K562 (cell line): ENCODE measurements around the gene PEF1. TPM values are rescaled to one million over a fixed set of nuclear protein-coding genes. Genes with fewer than 3 reads are reported as not detected.

Experiments
- ATAC-seq: fragments of 200-7000 bp; cut with Tn5 transposase; 3 replicates; pipeline ENCODE4 v1.9.1; 2020; ENCODE audit warnings: moderate library complexity
- BruUV-seq: library from RNA; stranded (reverse); fragments of 400-500 nt; replicated peaks from 2 replicates; lab custom pipeline; 2021; lab: Mats Ljungman, UMichigan
- CTCF ChIA-PET: fragments of 300-600 bp; formaldehyde crosslinking; extraction: SDS; loops from one replicate; lab custom pipeline; 2021; ENCODE audit warnings: low intra/inter-chr PET ratio; lab: Yijun Ruan, JAX
- POLR2A ChIA-PET: fragments of 300-600, 350-650 bp; sonication (Branson Sonifier 250); formaldehyde crosslinking; extraction: SDS; loops from one replicate; lab custom pipeline; 2021; ENCODE audit warnings: antibody characterized with exemption, inconsistent platforms; lab: Yijun Ruan, JAX
- DNase-seq, 4 experiments: peaks; one replicate each; pipeline versions ENCODE4 v3.0.0 to v3.0.0-alpha.2; 2011 to 2018; ENCODE audit warnings: low spot score in 3 of 4, mixed read lengths in 3 of 4; ENCODE audit errors: extremely low read depth in 1 of 4
- FAIRE-seq: peaks from 2 replicates; lab custom pipeline; 2011; peaks lifted over from hg19 to GRCh38; lab: Jason Lieb, UNC
- H2AFZ ChIP-seq: 2 replicates; pipeline ENCODE4 v1.6.0; 2011; ENCODE audit warnings: low read depth, low read length, control low read depth, inconsistent platforms
- H3K27ac ChIP-seq: fragments of 200-600 bp; 3 replicates; pipeline ENCODE4 v1.8.0; 2011; ENCODE audit warnings: low read depth, mild to moderate bottlenecking, control low read depth, inconsistent platforms, low read length, moderate library complexity, mixed read lengths; ENCODE audit errors: extremely low read depth
- H3K27me3 ChIP-seq, 2 experiments: fragments of 300-600 bp in 1 of 2; 2 replicates in 1 of 2; 3 replicates in 1 of 2; pipeline versions ENCODE4 v1.6.0 to v1.8.0; 2011; ENCODE audit warnings: inconsistent platforms in 2 of 2, low read length in 2 of 2, mild to moderate bottlenecking in 1 of 2, mixed read lengths in 1 of 2, moderate library complexity in 1 of 2; ENCODE audit not compliant: control insufficient read depth in 2 of 2, insufficient read depth in 2 of 2
- H3K36me3 ChIP-seq: fragments of 300-600 bp; 3 replicates; pipeline ENCODE4 v1.8.0; 2011; ENCODE audit warnings: mild to moderate bottlenecking, low read length, inconsistent platforms; ENCODE audit not compliant: control insufficient read depth, insufficient read depth
- H3K4me1 ChIP-seq, 2 experiments: fragments of 200-600 bp in 1 of 2; replicated peaks in 1 of 2; 2 replicates in 1 of 2; 3 replicates in 1 of 2; pipeline versions ENCODE4 v1.5.1 to v1.8.0; 2011; ENCODE audit warnings: inconsistent platforms in 2 of 2, low read length in 2 of 2, mild to moderate bottlenecking in 1 of 2, mixed read lengths in 1 of 2, moderate library complexity in 1 of 2; ENCODE audit not compliant: control insufficient read depth in 2 of 2, insufficient read depth in 2 of 2
- H3K4me2 ChIP-seq: 2 replicates; pipeline ENCODE4 v1.6.1; 2011; ENCODE audit warnings: low read length, control low read depth, inconsistent platforms, mixed read lengths; ENCODE audit not compliant: insufficient read depth
- H3K4me3 ChIP-seq: fragments of 200-600 bp; sonication (generic), shearing (Covaris generic); 2 replicates; pipeline ENCODE4 v1.5.1; 2016; ENCODE audit warnings: control low read depth, inconsistent platforms
- H3K79me2 ChIP-seq: fragments of 200-600 bp; 3 replicates; pipeline ENCODE4 v1.8.0; 2011; ENCODE audit warnings: low read length, inconsistent platforms; ENCODE audit not compliant: control insufficient read depth, insufficient read depth
- H3K9ac ChIP-seq, 2 experiments: 2 replicates each; pipeline versions ENCODE4 v1.6.0 to v1.6.1; 2011; ENCODE audit warnings: low read depth in 2 of 2, low read length in 2 of 2, control low read depth in 1 of 2, inconsistent platforms in 1 of 2, mild to moderate bottlenecking in 1 of 2, mixed read lengths in 1 of 2; ENCODE audit not compliant: insufficient read depth in 1 of 2
- H3K9me1 ChIP-seq: one replicate; pipeline ENCODE4 v1.6.0; 2011; ENCODE audit warnings: inconsistent platforms, mild to moderate bottlenecking, low read length, moderate library complexity; ENCODE audit not compliant: control insufficient read depth, insufficient read depth
- H3K9me3 ChIP-seq: replicated peaks from 2 replicates; pipeline ENCODE4 v1.5.1; 2011; ENCODE audit warnings: low read depth, low read length, inconsistent platforms; ENCODE audit not compliant: control insufficient read depth, insufficient read depth
- H4K20me1 ChIP-seq: replicated peaks from 2 replicates; pipeline ENCODE4 v1.6.1; 2011; ENCODE audit warnings: low read length, inconsistent platforms, mixed read lengths; ENCODE audit not compliant: control insufficient read depth, insufficient read depth
- CTBP1 ChIP-seq: fragments of 450-650 bp; IDR thresholded peaks from 2 replicates; pipeline ENCODE4 v1.6.1; 2016; ENCODE audit warnings: borderline replicate concordance
- FOXK1 ChIP-seq: sonication (generic); formaldehyde crosslinking; IDR thresholded peaks from 2 replicates; pipeline ENCODE4 v1.8.0; 2022; ENCODE audit warnings: missing genetic modification reagents, mild to moderate bottlenecking, borderline replicate concordance
- HNRNPH1 ChIP-seq: fragments of 200-400 bp; formaldehyde crosslinking; optimal IDR thresholded peaks from 2 replicates; pipeline ENCODE3; 2017; ENCODE audit warnings: low read depth, mild to moderate bottlenecking, low read length, moderate library complexity
- HOXB6 ChIP-seq: fragments of 250-450 bp; sonication (Bioruptor Pico); IDR thresholded peaks from 2 replicates; pipeline ENCODE4 v1.5.1; 2022; ENCODE audit warnings: mild to moderate bottlenecking, borderline replicate concordance
- HSF4 ChIP-seq: fragments of 250-450 bp; sonication (Bioruptor Pico); IDR thresholded peaks from 2 replicates; pipeline ENCODE4 v2.1.2; 2022; ENCODE audit warnings: mild to moderate bottlenecking, moderate library complexity, borderline replicate concordance
- LARP7 ChIP-seq: fragments of 450-650 bp; IDR thresholded peaks from 2 replicates; pipeline ENCODE4 v1.6.1; 2016
- MBD2 ChIP-seq: sonication (generic); IDR thresholded peaks from 2 replicates; pipeline ENCODE4 v1.6.1; 2016; ENCODE audit warnings: low read depth, borderline replicate concordance
- MCM7 ChIP-seq, 2 experiments: fragments of 450-650 bp; IDR thresholded peaks; 2 replicates each; pipeline ENCODE4 v1.6.1; 2016 to 2018
- POLR2AphosphoS2 ChIP-seq: IDR thresholded peaks from 2 replicates; pipeline ENCODE4 v1.6.1; 2012; ENCODE audit warnings: low read length, improper control_type of control experiment
- RHOXF2B ChIP-seq: fragments of 250-450 bp; sonication (Bioruptor Pico); conservative IDR thresholded peaks from 2 replicates; pipeline ENCODE4 v1.5.1; 2021
- SREBF1 ChIP-seq: fragments of 150-350 bp; IDR thresholded peaks from 2 replicates; pipeline ENCODE4 v1.6.1; 2014; ENCODE audit warnings: antibody characterized with exemption, low read depth, low read length, borderline replicate concordance
- TGIF2 ChIP-seq: sonication (generic); formaldehyde crosslinking; IDR thresholded peaks from 2 replicates; pipeline ENCODE4 v1.8.1; 2022; ENCODE audit warnings: mild to moderate bottlenecking, missing genetic modification reagents, moderate library complexity
- ZNF12 ChIP-seq: sonication (generic); formaldehyde crosslinking; IDR thresholded peaks from 2 replicates; pipeline ENCODE4 v1.4.0; 2020; ENCODE audit warnings: mild to moderate bottlenecking, missing genetic modification reagents
- ZNF124 ChIP-seq: sonication (generic); formaldehyde crosslinking; IDR thresholded peaks from 2 replicates; pipeline ENCODE4 v1.8.1; 2022; ENCODE audit warnings: missing genetic modification reagents
- ZNF23 ChIP-seq: fragments of 250-450 bp; sonication (Bioruptor Pico); IDR thresholded peaks from 2 replicates; pipeline ENCODE4 v1.4.0; 2020; ENCODE audit warnings: mild to moderate bottlenecking
- ZNF282 ChIP-seq: sonication (generic); formaldehyde crosslinking; IDR thresholded peaks from 2 replicates; pipeline ENCODE4 v1.8.1; 2023; ENCODE audit warnings: missing genetic modification reagents
- ZNF77 ChIP-seq: fragments of 250-450 bp; sonication (Bioruptor Pico); IDR thresholded peaks from 2 replicates; pipeline ENCODE4 v1.5.0; 2020
- WGBS: fragments of 100-300 bp; shearing (Covaris generic); methylation state at CpG from one replicate; pipeline ENCODE4 v1.1.6; 2016; ENCODE audit warnings: low coverage, mixed read lengths; ENCODE audit not compliant: insufficient coverage; ENCODE audit errors: missing lambda C conversion rate; 5-methylcytosine and 5-hydroxymethylcytosine counted together
- in situ Hi-C: fragments of 300-500 bp; cut with MboI; formaldehyde crosslinking; loops from 4 replicates; pipeline ENCODE4 v1.15.0; 2018; ENCODE audit warnings: inconsistent platforms, mixed read lengths
- intact Hi-C: fragments of 100-400 bp; cut with micrococcal nuclease; formaldehyde crosslinking; loops from 2 replicates; pipeline ENCODE4 v1.14.2; 2022
- polyA plus RNA-seq, 8 experiments: library from polyadenylated mRNA; depleted of rRNA in 4 of 8; stranded (reverse) in 5 of 8; unstranded in 3 of 8; fragments of >200 nt; fragmentation: Nextera tagmentation in 2 of 8; fragmentation: Illumina TruSeq in 1 of 8; extraction: Ambion mirVana in 2 of 8; extraction: Trizol in 1 of 8; gene quantifications; 2 replicates each; pipeline versions ENCODE4 v1.2.1 to v1.2.3, GENCODE V29; 2011 to 2014; ENCODE audit warnings: inconsistent platforms in 1 of 8, missing spikeins in 1 of 8
- total RNA-seq, 7 experiments: library from RNA; depleted of rRNA in 6 of 7; stranded (reverse); fragments of >200 nt in 6 of 7; fragmentation: Illumina TruSeq in 2 of 7; extraction: Trizol in 2 of 7; gene quantifications; 2 replicates each; pipeline versions ENCODE4 v1.2.1 to v1.2.3, GENCODE V29; 2011 to 2021; ENCODE audit warnings: low replicate concordance in 1 of 7
- TF ChIP-seq, protein P1 (sequence below): fragments of 450-650 bp; formaldehyde crosslinking; IDR thresholded peaks from 2 replicates; pipeline ENCODE4 v1.4.0; 2022; ENCODE audit warnings: mild to moderate bottlenecking, moderate library complexity
- TF ChIP-seq, protein P2 (sequence below): fragments of 450-650 bp; formaldehyde crosslinking; IDR thresholded peaks from 2 replicates; pipeline ENCODE4 v1.4.0; 2020; ENCODE audit warnings: mild to moderate bottlenecking, moderate library complexity
- TF ChIP-seq, protein P3 (sequence below): fragments of 450-650 bp; IDR thresholded peaks from 2 replicates; pipeline ENCODE4 v1.7.1; 2018; ENCODE audit warnings: mild to moderate bottlenecking, low read depth; ENCODE audit not compliant: partially characterized antibody

The PEF1 gene
- total and polyA plus RNA-seq, 9 of the 15 experiments (the other 6 are each of a cell fraction or from before 2014, with no cell fraction given): 26.3 to 95.5 (median 61.9) TPM

DNA sequence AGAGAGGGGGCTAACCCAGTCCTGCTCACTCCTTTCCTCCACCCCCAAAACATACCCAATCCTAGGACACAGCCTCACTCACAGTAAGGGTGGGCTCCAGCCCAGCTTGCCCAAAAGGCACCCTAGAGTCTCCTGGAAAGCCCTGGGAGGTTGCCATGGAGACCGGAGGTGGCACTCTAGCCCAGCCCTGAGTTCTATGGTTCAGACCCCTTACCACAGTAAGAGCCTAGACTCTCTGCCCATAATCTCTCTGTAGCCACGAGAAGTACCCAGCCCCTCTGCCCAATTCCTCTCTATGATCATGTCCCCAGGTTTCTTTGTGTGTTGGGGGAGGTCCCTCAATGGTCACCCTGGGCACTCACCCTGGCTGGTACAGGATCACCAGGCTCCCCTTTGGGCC lies 44.7 kb upstream of the PEF1 start:
- no peak overlapping the region for H3K9ac ChIP-seq

More for the DNA sequence above, 44.7 kb upstream of the PEF1 start:
- POLR2A ChIA-PET: interaction anchor here (0.6 kb wide), 1 partner anchor 103 kb away, joined by 3 read pairs; no protein-coding TSS in a partner anchor
- peaks cover 41% of the 10 kb centered on the region; the same call in 1 of the 2 replicates for H4K20me1 ChIP-seq
- no peak overlapping the region for H3K27ac ChIP-seq
- ATAC-seq (no peak), DNase-seq (no peak), FAIRE-seq (no peak)
- intact Hi-C loops: no loop called here
- H3K4me3 ChIP-seq: no peak overlapping the region
- H3K4me2 ChIP-seq: no peak overlapping the region
- no peak for TF ChIP-seq RHOXF2B (CRISPR knock-in tag)
- no peak for TF ChIP-seq ZNF282 (CRISPR knock-in tag)
- TF ChIP-seq POLR2AphosphoS2: no peak
- no peak for TF ChIP-seq TGIF2 (CRISPR knock-in tag)
- TF ChIP-seq MCM7 (IDR thresholded peaks at IDR 0.05): no peak
- no peak for TF ChIP-seq ZNF124
- TF ChIP-seq CTBP1: no peak
- no peak for TF ChIP-seq MBD2
- TF ChIP-seq, protein P1, sequence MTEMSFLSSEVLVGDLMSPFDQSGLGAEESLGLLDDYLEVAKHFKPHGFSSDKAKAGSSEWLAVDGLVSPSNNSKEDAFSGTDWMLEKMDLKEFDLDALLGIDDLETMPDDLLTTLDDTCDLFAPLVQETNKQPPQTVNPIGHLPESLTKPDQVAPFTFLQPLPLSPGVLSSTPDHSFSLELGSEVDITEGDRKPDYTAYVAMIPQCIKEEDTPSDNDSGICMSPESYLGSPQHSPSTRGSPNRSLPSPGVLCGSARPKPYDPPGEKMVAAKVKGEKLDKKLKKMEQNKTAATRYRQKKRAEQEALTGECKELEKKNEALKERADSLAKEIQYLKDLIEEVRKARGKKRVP (CRISPR knock-in tag): no peak
- no peak for TF ChIP-seq HOXB6 (CRISPR knock-in tag)
- no peak for TF ChIP-seq ZNF77 (CRISPR knock-in tag)
- TF ChIP-seq FOXK1: no peak
- TF ChIP-seq HNRNPH1: no peak
- TF ChIP-seq, protein P2, sequence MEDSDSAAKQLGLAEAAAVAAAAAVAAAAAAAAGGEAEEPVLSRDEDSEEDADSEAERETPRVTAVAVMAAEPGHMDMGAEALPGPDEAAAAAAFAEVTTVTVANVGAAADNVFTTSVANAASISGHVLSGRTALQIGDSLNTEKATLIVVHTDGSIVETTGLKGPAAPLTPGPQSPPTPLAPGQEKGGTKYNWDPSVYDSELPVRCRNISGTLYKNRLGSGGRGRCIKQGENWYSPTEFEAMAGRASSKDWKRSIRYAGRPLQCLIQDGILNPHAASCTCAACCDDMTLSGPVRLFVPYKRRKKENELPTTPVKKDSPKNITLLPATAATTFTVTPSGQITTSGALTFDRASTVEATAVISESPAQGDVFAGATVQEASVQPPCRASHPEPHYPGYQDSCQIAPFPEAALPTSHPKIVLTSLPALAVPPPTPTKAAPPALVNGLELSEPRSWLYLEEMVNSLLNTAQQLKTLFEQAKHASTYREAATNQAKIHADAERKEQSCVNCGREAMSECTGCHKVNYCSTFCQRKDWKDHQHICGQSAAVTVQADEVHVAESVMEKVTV (CRISPR knock-in tag): no peak
- TF ChIP-seq HSF4 (CRISPR knock-in tag): no peak
- no peak for TF ChIP-seq ZNF23 (CRISPR knock-in tag)
- no peak for TF ChIP-seq ZNF12 (CRISPR knock-in tag)
- TF ChIP-seq, protein P3, sequence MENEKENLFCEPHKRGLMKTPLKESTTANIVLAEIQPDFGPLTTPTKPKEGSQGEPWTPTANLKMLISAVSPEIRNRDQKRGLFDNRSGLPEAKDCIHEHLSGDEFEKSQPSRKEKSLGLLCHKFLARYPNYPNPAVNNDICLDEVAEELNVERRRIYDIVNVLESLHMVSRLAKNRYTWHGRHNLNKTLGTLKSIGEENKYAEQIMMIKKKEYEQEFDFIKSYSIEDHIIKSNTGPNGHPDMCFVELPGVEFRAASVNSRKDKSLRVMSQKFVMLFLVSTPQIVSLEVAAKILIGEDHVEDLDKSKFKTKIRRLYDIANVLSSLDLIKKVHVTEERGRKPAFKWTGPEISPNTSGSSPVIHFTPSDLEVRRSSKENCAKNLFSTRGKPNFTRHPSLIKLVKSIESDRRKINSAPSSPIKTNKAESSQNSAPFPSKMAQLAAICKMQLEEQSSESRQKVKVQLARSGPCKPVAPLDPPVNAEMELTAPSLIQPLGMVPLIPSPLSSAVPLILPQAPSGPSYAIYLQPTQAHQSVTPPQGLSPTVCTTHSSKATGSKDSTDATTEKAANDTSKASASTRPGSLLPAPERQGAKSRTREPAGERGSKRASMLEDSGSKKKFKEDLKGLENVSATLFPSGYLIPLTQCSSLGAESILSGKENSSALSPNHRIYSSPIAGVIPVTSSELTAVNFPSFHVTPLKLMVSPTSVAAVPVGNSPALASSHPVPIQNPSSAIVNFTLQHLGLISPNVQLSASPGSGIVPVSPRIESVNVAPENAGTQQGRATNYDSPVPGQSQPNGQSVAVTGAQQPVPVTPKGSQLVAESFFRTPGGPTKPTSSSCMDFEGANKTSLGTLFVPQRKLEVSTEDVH: no peak
- no peak for TF ChIP-seq LARP7
- no peak for TF ChIP-seq SREBF1
- H3K9me1 ChIP-seq: no peaks in the 10 kb centered on the region
- 0% methylated on average over 2 of the region's 2 CpGs for WGBS
- CTCF ChIA-PET: no interaction called here
- no peak overlapping the region for H2AFZ ChIP-seq
- H3K79me2 ChIP-seq: no peaks in the 10 kb centered on the region
- H3K9me3 ChIP-seq: no peaks in the 10 kb centered on the region
- in situ Hi-C loops: no loop called here
- BruUV-seq: no TSS peak
- H3K36me3 ChIP-seq: no peaks in the 10 kb centered on the region
- peaks cover 0 to 6% of the 10 kb centered on the region in 2 experiments; a peak in 1 of 5 replicates for H3K4me1 ChIP-seq
- peaks cover 31 to 69% of the 10 kb centered on the region in 2 experiments; a peak in 4 of 5 replicates for H3K27me3 ChIP-seq
